DOHH2 (cell line): Measurements from ENCODE around the gene CAPN2.

Experiments used
- EZH2phosphoT487 ChIP-seq: fragments of 200-600 bp; sonication (generic); IDR thresholded peaks from 2 replicates; pipeline ENCODE4 v1.6.1; 2017; ENCODE audit warnings: borderline replicate concordance, mild to moderate bottlenecking, antibody characterized with exemption, low read length, moderate library complexity, mixed read lengths
- TF ChIP-seq, protein P1 (sequence below): fragments of 200-600 bp; sonication (generic); IDR thresholded peaks from one replicate; pipeline ENCODE4 v1.5.1; 2014; ENCODE audit warnings: antibody characterized with exemption, mild to moderate bottlenecking, low read depth, low read length; ENCODE audit not compliant: poor library complexity, severe bottlenecking

DNA sequence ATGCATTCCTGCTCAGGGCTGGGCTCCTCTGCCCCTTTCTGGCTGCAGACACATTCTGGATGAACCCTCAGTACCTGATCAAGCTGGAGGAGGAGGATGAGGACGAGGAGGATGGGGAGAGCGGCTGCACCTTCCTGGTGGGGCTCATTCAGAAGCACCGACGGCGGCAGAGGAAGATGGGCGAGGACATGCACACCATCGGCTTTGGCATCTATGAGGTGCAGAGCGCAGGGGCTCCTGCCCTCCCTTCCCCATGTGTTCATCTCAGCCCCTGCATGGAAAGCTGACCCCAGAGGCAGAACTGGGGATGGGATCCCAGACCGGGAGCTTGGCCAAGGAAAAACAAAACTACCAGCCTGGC is 43.1 kb downstream of the CAPN2 start:
- TF ChIP-seq, protein P1, sequence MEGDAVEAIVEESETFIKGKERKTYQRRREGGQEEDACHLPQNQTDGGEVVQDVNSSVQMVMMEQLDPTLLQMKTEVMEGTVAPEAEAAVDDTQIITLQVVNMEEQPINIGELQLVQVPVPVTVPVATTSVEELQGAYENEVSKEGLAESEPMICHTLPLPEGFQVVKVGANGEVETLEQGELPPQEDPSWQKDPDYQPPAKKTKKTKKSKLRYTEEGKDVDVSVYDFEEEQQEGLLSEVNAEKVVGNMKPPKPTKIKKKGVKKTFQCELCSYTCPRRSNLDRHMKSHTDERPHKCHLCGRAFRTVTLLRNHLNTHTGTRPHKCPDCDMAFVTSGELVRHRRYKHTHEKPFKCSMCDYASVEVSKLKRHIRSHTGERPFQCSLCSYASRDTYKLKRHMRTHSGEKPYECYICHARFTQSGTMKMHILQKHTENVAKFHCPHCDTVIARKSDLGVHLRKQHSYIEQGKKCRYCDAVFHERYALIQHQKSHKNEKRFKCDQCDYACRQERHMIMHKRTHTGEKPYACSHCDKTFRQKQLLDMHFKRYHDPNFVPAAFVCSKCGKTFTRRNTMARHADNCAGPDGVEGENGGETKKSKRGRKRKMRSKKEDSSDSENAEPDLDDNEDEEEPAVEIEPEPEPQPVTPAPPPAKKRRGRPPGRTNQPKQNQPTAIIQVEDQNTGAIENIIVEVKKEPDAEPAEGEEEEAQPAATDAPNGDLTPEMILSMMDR, result no peak
- TF ChIP-seq EZH2phosphoT487, result no peak
